ENCODE data around the gene MCUB. TPM values are rescaled to one million over a fixed set of nuclear protein-coding genes. Genes with fewer than 3 reads are reported as not detected.
"Not testable (repeated sequence)": the region's sequence is repeated elsewhere in the genome, so short reads cannot be mapped to it uniquely, and the experiment has no call there.

Gene MCUB
- total RNA-seq, 1 donor from 2014 or later = 14.8 TPM

DNA sequence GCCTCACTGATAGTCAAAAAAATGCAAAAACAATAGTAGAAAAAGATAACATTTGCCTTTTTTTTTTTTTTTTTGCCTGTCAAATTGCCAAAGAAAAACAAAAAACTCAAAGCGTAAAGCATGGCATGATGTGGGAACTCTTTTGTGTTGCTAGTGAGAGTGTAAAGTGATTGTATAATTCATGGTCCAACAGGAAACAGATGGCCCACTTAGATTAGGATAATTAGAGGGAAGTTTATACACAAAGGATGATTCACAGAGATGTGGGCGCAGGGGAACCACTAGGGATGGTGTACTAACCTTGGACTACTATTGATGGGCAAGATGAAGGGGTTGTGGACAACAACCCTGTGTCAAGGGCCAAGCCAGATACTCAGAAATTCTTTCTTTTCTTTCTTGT, 16.4 kb downstream of the MCUB start:
- Mint-ChIP-seq H3K27ac (ENCODE audit: unreplicated experiment) (no peak overlapping the region), H3K36me3 (ENCODE audit: unreplicated experiment) (peaks cover 5% of the 10 kb centered on the region), H3K27me3 (ENCODE audit: unreplicated experiment) (no peaks in the 10 kb centered on the region), H3K4me1 (ENCODE audit: unreplicated experiment) (no peaks in the 10 kb centered on the region), H3K4me3 (ENCODE audit: unreplicated experiment) (no peak overlapping the region), H3K9me3 (ENCODE audit: unreplicated experiment) (peaks cover 6% of the 10 kb centered on the region)
- DNase-seq (ENCODE audit: extremely low spot score, unreplicated experiment) = no peak
- TF ChIP-seq, protein P1, sequence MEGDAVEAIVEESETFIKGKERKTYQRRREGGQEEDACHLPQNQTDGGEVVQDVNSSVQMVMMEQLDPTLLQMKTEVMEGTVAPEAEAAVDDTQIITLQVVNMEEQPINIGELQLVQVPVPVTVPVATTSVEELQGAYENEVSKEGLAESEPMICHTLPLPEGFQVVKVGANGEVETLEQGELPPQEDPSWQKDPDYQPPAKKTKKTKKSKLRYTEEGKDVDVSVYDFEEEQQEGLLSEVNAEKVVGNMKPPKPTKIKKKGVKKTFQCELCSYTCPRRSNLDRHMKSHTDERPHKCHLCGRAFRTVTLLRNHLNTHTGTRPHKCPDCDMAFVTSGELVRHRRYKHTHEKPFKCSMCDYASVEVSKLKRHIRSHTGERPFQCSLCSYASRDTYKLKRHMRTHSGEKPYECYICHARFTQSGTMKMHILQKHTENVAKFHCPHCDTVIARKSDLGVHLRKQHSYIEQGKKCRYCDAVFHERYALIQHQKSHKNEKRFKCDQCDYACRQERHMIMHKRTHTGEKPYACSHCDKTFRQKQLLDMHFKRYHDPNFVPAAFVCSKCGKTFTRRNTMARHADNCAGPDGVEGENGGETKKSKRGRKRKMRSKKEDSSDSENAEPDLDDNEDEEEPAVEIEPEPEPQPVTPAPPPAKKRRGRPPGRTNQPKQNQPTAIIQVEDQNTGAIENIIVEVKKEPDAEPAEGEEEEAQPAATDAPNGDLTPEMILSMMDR (IDR thresholded peaks at IDR 0.05) = no peak

GRCh38 chr4:109578846-109579245, 18.8 kb downstream of the MCUB start:
- Mint-ChIP-seq H3K36me3 (ENCODE audit: unreplicated experiment) (peaks cover 12% of the 10 kb centered on the region), H3K4me1 (ENCODE audit: unreplicated experiment) (no peaks in the 10 kb centered on the region)
- TF ChIP-seq, protein P1 (IDR thresholded peaks at IDR 0.05) = no peak

DNA sequence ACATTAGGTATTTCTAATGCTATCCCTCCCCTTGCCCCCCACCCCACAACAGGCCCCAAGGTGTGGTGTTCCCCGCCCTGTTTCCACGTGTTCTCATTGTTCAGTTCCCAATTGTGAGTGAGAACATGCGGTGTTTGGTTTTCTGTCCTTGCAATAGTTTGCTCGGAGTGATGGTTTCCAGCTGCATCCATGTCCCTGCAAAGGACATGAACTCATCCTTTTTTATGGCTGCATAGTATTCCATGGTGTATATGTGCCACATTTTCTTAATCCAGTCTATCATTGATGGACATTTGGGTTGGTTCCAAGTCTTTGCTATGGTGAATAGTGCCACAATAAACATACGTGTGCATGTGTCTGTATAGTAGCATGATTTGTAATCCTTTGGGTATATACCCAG, 20.0 kb downstream of the MCUB start:
- H3K36me3 Mint-ChIP-seq (ENCODE audit: unreplicated experiment) = peaks cover 12% of the 10 kb centered on the region
- not testable (repeated sequence) for H3K9me3 Mint-ChIP-seq (ENCODE audit: unreplicated experiment); H3K27ac Mint-ChIP-seq (ENCODE audit: unreplicated experiment); H3K27me3 Mint-ChIP-seq (ENCODE audit: unreplicated experiment); DNase-seq (ENCODE audit: extremely low spot score, unreplicated experiment); H3K4me1 Mint-ChIP-seq (ENCODE audit: unreplicated experiment); H3K4me3 Mint-ChIP-seq (ENCODE audit: unreplicated experiment)

More at GRCh38 chr4:109578846-109579245, 18.8 kb downstream of the MCUB start:
- DNase-seq (ENCODE audit: extremely low spot score, unreplicated experiment) = no peak
- H3K4me3 Mint-ChIP-seq (ENCODE audit: unreplicated experiment) = no peak overlapping the region
- H3K27ac Mint-ChIP-seq (ENCODE audit: unreplicated experiment) = no peak overlapping the region
- peaks cover 9% of the 10 kb centered on the region for H3K9me3 Mint-ChIP-seq (ENCODE audit: unreplicated experiment)
- H3K27me3 Mint-ChIP-seq (ENCODE audit: unreplicated experiment) = no peaks in the 10 kb centered on the region

GRCh38 chr4:109588176-109588575, 28.1 kb downstream of the MCUB start:
- Mint-ChIP-seq H3K4me1 (ENCODE audit: unreplicated experiment) (no peaks in the 10 kb centered on the region), H3K9me3 (ENCODE audit: unreplicated experiment) (peaks cover 6% of the 10 kb centered on the region)

DNA sequence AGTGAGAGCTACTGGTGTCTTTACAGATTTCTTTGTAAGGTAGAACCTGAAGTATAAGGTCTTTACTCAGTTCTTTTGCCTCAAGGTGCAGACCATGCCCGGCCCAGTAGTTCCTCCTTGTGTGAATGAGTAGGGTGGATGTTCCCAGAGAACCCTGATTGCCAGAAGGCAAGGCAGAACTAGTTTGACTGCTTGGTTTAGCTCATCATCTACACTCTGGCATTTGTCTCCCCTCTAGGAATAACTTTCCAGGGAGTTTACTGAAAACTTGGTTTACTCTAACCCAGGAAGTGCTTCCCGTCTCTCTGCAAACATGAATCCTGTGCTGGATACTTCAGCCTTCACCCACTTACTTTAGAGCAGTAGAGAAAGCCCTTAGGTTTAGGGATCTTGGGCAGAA, 29.1 kb downstream of the MCUB start:
- TF ChIP-seq, protein P1 (IDR thresholded peaks at IDR 0.05) = no peak
- no peak for DNase-seq (ENCODE audit: extremely low spot score, unreplicated experiment)
- Mint-ChIP-seq H3K4me1 (ENCODE audit: unreplicated experiment) (no peaks in the 10 kb centered on the region), H3K27me3 (ENCODE audit: unreplicated experiment) (no peaks in the 10 kb centered on the region), H3K27ac (ENCODE audit: unreplicated experiment) (no peak overlapping the region), H3K4me3 (ENCODE audit: unreplicated experiment) (no peak overlapping the region), H3K36me3 (ENCODE audit: unreplicated experiment) (peaks cover 5% of the 10 kb centered on the region), H3K9me3 (ENCODE audit: unreplicated experiment) (peaks cover 5% of the 10 kb centered on the region)

More at GRCh38 chr4:109588176-109588575, 28.1 kb downstream of the MCUB start:
- Mint-ChIP-seq H3K36me3 (ENCODE audit: unreplicated experiment) (peaks cover 10% of the 10 kb centered on the region), H3K27me3 (ENCODE audit: unreplicated experiment) (no peaks in the 10 kb centered on the region), H3K4me3 (ENCODE audit: unreplicated experiment) (no peak overlapping the region), H3K27ac (ENCODE audit: unreplicated experiment) (no peak overlapping the region)
- TF ChIP-seq, protein P1 (IDR thresholded peaks at IDR 0.05) = no peak
- no peak for DNase-seq (ENCODE audit: extremely low spot score, unreplicated experiment)

DNA sequence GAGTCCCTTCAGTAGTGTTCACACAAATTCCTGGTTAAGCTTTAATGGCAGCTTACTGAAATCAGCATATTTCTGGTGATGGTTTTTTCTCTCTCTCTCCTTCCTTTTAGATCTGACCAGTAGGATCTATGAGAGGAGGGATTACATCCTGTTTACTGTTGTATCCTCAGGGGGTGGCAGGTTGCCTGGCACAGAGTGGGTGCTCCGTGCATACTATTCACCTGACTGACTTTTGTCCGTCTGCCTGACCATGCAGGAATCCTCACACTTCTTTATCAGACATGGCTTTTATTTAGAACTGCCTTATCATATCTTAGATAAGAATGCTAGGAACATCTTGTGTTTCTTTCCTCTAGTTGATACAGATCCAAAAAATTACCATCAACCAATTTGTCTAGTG, 29.6 kb downstream of the MCUB start:
- DNase-seq (ENCODE audit: extremely low spot score, unreplicated experiment) = no peak
- TF ChIP-seq, protein P1 (IDR thresholded peaks at IDR 0.05) = no peak
- Mint-ChIP-seq H3K27me3 (ENCODE audit: unreplicated experiment) (no peaks in the 10 kb centered on the region), H3K9me3 (ENCODE audit: unreplicated experiment) (peaks cover 5% of the 10 kb centered on the region), H3K4me3 (ENCODE audit: unreplicated experiment) (no peak overlapping the region), H3K27ac (ENCODE audit: unreplicated experiment) (no peak overlapping the region), H3K36me3 (ENCODE audit: unreplicated experiment) (peaks cover 5% of the 10 kb centered on the region), H3K4me1 (ENCODE audit: unreplicated experiment) (no peaks in the 10 kb centered on the region)
